Psoas muscle (tissue), 8 donors: ENCODE measurements around the gene CBFA2T2. TPM values are rescaled to one million over a fixed set of nuclear protein-coding genes. Genes with fewer than 3 reads are reported as not detected.
"Not testable (repeated sequence)": the region's sequence is repeated elsewhere in the genome, so short reads cannot be mapped to it uniquely, and the experiment has no call there.

Experiments
- ATAC-seq, 4 donors: fragments of 200-7000 bp; cut with Tn5 transposase; one replicate each; pipeline ENCODE4 v1.9.1; 2020; ENCODE audit warnings: moderate library complexity in 3 of 4, mild to moderate bottlenecking in 2 of 4
- DNase-seq, 2 donors: peaks; one replicate each; pipeline ENCODE4 v3.0.0-alpha.2; 2020
- H3K27ac ChIP-seq: fragments of 200-600 bp; one replicate; pipeline ENCODE4 v1.8.0; 2022
- H3K27me3 ChIP-seq, 3 donors: fragments of 200-600 bp in 1 of 3; one replicate each; pipeline versions ENCODE4 v1.6.1 to v1.8.0; 2013 to 2022; ENCODE audit warnings: low read length in 2 of 3, mild to moderate bottlenecking in 2 of 3, moderate library complexity in 1 of 3; ENCODE audit not compliant: insufficient read depth in 3 of 3
- H3K36me3 ChIP-seq, 2 donors: fragments of 200-600 bp in 1 of 2; one replicate each; pipeline versions ENCODE4 v1.6.1 to v1.8.0; 2013 to 2022; ENCODE audit warnings: low read depth in 1 of 2, mild to moderate bottlenecking in 1 of 2, moderate library complexity in 1 of 2; ENCODE audit not compliant: insufficient read depth in 1 of 2
- H3K4me1 ChIP-seq: fragments of 200-600 bp; one replicate; pipeline ENCODE4 v1.8.0; 2022
- H3K4me3 ChIP-seq: fragments of 200-600 bp; one replicate; pipeline ENCODE4 v1.8.0; 2022; ENCODE audit warnings: mild to moderate bottlenecking
- H3K9me3 ChIP-seq: fragments of 200-600 bp; one replicate; pipeline ENCODE4 v1.8.0; 2022
- CTCF ChIP-seq: fragments of 200-600 bp; IDR thresholded peaks from one replicate; pipeline ENCODE4 v1.8.0; 2022; ENCODE audit warnings: antibody characterized with exemption
- WGBS, 3 donors: extraction: QIAGEN DNeasy Blood & Tissue Kit; methylation state at CpG; one replicate each; pipeline versions ENCODE4 v1.1.6 to v1.1.7; 2013; 5-methylcytosine and 5-hydroxymethylcytosine counted together
- intact Hi-C, 2 donors: fragments of 100-400 bp; cut with DNase I; formaldehyde crosslinking; loops; one replicate each; pipeline versions ENCODE4 v1.11.0 to v1.14.2; 2022
- polyA plus RNA-seq, 3 donors: library from polyadenylated mRNA; stranded (reverse); fragments of 200-250 nt; gene quantifications; one replicate each; pipeline ENCODE4 v1.2.3, GENCODE V29; 2013
- total RNA-seq, 4 donors: library from RNA; stranded (reverse); fragmentation: NEBNext Ultra II Directional in 2 of 4; extraction: Animal tissue kit (Norgen Biotek cat#: 25700) in 2 of 4; gene quantifications; one replicate each; pipeline versions ENCODE4 v1.2.1 to v1.2.4, GENCODE V29; 2021 to 2023
- donor health status: healthy with polysubstance abuse.
- donor health status: DM: no; HTN: no; CAD: no; lungs with moderate emphysema.
- donor health status: Bipolar disorder and iron deficiency.
- donor health status: healthy.
- donor health status: DM: yes; HTN: yes; CAD: no.
- donor health status: DM: no; HTN: no; CAD: no.
- donor health status: DM: no; HTN: no; CAD: no.
- donor health status: DM: yes; HTN: yes; CAD: no.

Gene CBFA2T2
- total and polyA plus RNA-seq, 7 donors: 3.8 to 9.3 (median 7.0) TPM

DNA sequence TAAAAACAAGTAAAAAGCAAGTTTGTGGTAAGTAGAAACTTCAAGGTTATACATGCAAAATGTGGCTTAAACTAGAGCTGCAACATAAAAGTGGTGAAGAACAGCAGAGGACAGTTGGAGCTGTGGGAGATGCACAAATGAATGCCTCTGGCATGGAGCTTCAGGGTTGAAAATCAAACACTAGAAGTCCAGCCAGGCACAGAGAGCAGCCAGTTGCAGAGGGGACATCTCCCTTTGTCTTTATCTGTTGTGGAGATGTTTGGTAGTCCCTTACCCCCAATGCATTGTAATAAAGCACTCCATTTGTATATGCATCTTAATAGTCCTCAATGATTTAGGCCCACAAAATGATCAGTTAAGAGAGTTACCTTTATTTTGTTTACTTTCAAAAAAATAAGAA, 99.2 kb downstream of the CBFA2T2 start:
- Histone ChIP-seq H3K27me3 (no peaks in the 10 kb centered on the region), H3K36me3 (no peaks in the 10 kb centered on the region), H3K4me3 (no peak overlapping the region), H3K4me1 (peaks cover 6% of the 10 kb centered on the region), H3K27ac (no peak overlapping the region), H3K9me3 (no peaks in the 10 kb centered on the region)
- no peak for TF ChIP-seq CTCF
- intact Hi-C loops: loop anchor here in 1 of 2 donors (5.0 kb wide), 1 partner anchor 47 kb away; no protein-coding TSS in a partner anchor
- DNase-seq (no peak), ATAC-seq (no peak)

DNA sequence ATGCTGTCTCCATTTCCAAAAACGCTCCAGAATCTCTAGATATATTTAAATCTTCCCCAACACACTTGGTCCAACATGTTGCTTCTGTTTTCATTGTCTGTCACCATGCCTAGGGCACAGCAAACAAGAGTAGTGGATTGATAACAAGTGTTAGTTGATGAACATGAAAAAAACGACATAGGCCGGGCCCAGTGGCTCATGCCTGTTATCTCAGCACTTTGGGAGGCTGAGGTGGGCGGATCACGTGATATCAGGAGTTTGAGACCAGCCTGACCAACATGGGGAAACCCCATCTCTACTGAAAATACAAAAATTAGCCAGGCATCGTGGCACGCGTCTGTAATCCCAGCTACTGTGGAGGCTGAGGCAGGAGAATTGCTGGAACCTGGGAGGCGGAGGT, 102.0 kb downstream of the CBFA2T2 start:
- ATAC-seq, H3K4me1 ChIP-seq, H3K36me3 ChIP-seq, H3K27me3 ChIP-seq, H3K4me3 ChIP-seq, H3K9me3 ChIP-seq, H3K27ac ChIP-seq, DNase-seq, intact Hi-C loops: not testable (repeated sequence)
- 91 to 95% (median 93%) methylated on average over 9 of the region's 9 CpGs for WGBS, 3 donors

GRCh38 chr20:33594743-33595142, 104.8 kb downstream of the CBFA2T2 start:
- Histone ChIP-seq H3K27me3 (no peaks in the 10 kb centered on the region), H3K4me1 (no peaks in the 10 kb centered on the region), H3K9me3 (no peaks in the 10 kb centered on the region), H3K27ac (no peak overlapping the region), H3K36me3 (peaks cover 0 to 12% of the 10 kb centered on the region in 2 donors), H3K4me3 (no peak overlapping the region)
- WGBS, 3 donors: 79 to 84% (median 80%) methylated on average over 2 of the region's 2 CpGs
- intact Hi-C loops: no loop called here
- ATAC-seq (no peak), DNase-seq (no peak)
- TF ChIP-seq CTCF: no peak

DNA sequence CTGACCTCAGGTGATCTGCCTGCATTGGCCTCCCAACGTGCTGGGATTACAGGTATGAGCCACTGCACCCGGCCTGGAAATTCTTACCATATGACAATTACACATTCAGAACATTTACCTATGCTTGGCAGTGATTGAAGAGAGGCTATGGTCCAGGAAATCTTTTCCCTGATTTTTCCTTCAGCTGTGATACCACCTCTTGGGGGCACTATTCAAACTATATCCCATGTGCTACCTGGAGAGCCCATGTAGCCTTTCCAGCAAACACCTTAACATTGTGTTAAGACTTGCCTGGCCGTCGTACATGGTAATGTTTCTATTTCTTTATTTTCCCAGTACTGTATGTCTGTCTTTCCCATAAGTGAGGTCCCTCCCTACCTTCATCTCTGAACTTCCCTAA, 110.5 kb downstream of the CBFA2T2 start:
- intact Hi-C loops: no loop called here
- Histone ChIP-seq H3K27me3 (no peaks in the 10 kb centered on the region), H3K27ac (no peak overlapping the region), H3K9me3 (no peaks in the 10 kb centered on the region), H3K4me1 (peaks cover 4% of the 10 kb centered on the region), H3K36me3 (peaks cover 0 to 19% of the 10 kb centered on the region in 2 donors), H3K4me3 (no peak overlapping the region)
- DNase-seq (no peak), ATAC-seq (no peak)
- 79 to 84% (median 81%) methylated on average over 4 of the region's 4 CpGs for WGBS, 3 donors
- TF ChIP-seq CTCF: no peak

DNA sequence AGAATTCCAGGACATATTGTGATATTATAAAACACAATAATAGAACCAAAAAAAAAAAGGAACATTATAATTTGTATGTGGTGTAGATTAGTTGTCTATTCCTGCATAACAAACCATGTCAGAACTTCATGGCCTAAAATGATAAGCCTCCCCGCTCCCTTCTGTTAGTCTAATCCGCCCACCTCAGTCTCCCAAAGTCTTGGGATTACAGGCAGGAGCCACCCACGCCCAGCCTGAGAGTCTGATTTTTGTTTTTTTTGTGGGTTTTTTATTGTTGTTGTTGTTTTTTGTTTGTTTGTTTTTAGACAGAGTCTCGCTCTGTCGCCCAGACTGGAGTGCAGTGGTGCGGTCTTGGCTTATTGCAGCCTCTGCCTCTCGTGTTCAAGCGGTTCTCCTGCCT, 111.1 kb downstream of the CBFA2T2 start:
- 95 to 97% (median 96%) methylated on average over 8 of the region's 8 CpGs for WGBS, 3 donors
- no peak overlapping the region for H3K27ac ChIP-seq
- no peaks in the 10 kb centered on the region for H3K27me3 ChIP-seq
- TF ChIP-seq CTCF: no peak
- no peaks in the 10 kb centered on the region for H3K9me3 ChIP-seq
- ATAC-seq (no peak), DNase-seq (no peak)
- H3K4me1 ChIP-seq: peaks cover 4% of the 10 kb centered on the region
- intact Hi-C loops: no loop called here
- peaks cover 0 to 19% of the 10 kb centered on the region in 2 donors for H3K36me3 ChIP-seq
- no peak overlapping the region for H3K4me3 ChIP-seq
